ENCODE data around the gene C1GALT1.
"Not testable (repeated sequence)": the region's sequence is repeated elsewhere in the genome, so short reads cannot be mapped to it uniquely, and the experiment has no call there.

The C1GALT1 gene

DNA sequence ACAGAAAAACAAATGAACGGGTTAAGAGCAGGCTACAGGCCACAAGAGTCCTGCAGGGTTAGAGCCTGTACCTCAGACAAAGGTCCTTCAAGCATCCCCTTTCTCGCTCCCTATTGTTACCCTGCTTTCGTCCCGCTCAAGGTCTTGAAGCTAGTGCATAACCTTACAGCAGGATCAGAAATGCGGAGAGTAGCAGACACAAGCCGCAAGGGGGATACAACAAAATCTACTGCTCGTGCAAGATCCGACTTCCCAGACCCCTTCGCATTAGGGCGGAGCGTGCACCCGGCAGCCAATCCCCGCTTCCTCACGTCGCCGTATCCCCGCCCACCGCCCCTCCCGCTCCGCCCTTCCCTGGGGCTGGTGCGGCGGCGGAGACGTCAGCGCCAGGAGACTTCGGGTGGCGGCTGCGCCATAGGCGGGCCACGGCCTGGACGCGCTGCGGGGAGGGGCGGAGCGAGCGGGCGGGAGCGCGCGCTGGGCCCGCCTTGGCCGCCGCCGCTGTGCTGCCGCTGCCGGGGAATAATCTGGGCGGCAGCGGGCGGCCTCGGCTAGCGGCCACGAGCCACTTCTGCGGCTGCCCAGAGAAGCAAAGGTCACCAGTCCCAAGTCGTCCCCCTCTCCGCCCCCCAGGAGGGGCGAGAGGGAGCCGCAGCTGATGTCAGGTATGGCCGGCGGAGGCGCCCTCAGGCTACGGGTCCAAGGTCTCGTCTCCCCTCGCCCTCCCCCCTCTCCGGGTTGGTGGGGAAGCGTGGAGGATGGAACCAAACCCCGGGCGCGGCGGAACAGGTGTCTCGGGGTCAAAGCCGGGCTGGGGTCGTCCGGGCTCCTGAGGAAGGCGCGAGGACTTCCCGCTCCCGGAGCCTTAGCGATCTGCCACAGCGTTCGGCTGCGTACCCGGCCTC lies at the start of gene C1GALT1:
TSS of gene C1GALT1 (plus strand) at position 389 of the 905 bp plus-strand sequence. CDS start 51,776 bp downstream, outside the sequence.
- DNase-seq = peak; percentile 97

- no peak for DNase-seq
Measured at GRCh38 chr7:7134046-7134445, 48.3 kb upstream of the C1GALT1 start.

- DNase-seq = no peak
Measured at GRCh38 chr7:7135074-7135473, 47.3 kb upstream of the C1GALT1 start.

DNA sequence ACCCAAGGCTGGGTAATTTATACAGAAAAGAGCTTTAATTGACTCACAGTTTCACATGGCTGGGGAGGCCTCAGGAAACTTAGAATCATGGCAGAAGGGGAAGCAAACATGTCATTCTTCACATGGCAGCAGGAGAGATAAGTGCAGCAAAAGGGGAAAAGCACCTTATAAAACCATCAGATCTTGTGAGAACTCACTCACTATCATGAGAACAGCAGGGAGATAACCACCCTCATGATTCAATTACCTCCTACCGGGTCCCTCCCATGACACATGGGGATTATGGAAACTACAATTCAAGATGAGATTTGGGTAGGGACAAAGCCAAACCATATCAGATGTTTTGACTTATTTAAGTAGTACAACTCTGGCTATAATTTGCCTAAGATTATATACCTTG lies 46.4 kb upstream of the C1GALT1 start:
- DNase-seq = not testable (repeated sequence)

GRCh38 chr7:7136466-7137381 lies 45.6 kb upstream of the C1GALT1 start:
- no peak for DNase-seq

- no peak for DNase-seq
Measured at GRCh38 chr7:7138897-7139296, 43.4 kb upstream of the C1GALT1 start.

DNA sequence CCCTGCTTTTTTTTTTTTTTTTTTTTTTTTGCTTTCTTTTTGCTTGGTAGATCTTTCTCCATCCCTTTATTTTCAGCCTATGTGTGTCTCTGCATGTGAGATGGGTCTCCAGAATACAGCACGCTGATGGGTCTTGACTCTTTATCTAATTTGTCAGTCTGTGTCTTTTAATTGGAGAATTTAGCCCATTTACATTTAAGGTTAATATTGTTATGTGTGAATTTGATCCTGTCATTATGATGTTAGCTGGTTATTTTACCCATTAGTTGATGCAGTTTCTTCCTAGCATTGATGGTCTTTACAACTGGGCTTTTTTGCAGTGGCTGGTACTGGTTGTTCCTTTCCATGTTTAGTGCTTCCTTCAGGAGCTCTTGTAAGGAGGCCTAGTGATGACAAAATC lies 38.9 kb upstream of the C1GALT1 start:
- DNase-seq = not testable (repeated sequence)

DNA sequence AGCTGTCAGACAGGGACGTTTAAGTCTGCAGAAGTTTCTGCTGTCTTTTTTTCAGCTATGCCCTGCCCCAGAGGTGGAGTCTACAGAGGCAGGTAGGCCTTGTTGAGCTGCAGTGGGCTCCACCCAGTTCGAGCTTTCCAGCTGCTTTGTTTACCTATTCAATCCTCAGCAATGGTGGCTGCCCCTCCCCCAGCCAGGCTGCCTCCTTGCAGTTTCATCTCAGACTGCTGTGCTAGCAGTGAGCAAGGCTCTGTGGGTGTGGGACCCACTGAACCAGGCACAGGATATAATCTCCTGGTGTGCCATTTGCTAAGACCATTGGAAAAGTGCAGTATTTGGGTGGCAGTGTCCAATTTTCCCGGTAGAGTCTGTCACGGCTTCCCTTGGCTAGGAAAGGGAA lies 37.2 kb upstream of the C1GALT1 start:
- not testable (repeated sequence) for DNase-seq

DNA sequence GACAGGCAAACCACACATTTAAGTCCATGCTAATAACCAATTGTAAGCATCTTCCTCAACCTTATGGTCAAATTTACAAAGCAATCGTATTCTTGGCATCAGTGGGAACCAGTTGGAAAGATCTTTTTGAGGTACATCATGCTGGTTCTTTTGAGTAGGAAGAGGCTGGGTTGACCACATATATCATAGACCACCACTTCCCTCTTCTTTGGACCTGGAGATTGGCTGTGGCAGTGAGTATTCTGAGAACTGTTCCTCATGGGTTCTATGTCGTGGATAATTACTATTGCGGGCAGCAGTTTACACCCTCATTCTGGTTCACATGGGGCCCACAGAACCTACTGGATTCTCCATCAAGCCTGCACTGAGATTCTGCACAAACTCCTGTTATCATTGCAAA lies 35.5 kb upstream of the C1GALT1 start:
- DNase-seq = no peak

DNA sequence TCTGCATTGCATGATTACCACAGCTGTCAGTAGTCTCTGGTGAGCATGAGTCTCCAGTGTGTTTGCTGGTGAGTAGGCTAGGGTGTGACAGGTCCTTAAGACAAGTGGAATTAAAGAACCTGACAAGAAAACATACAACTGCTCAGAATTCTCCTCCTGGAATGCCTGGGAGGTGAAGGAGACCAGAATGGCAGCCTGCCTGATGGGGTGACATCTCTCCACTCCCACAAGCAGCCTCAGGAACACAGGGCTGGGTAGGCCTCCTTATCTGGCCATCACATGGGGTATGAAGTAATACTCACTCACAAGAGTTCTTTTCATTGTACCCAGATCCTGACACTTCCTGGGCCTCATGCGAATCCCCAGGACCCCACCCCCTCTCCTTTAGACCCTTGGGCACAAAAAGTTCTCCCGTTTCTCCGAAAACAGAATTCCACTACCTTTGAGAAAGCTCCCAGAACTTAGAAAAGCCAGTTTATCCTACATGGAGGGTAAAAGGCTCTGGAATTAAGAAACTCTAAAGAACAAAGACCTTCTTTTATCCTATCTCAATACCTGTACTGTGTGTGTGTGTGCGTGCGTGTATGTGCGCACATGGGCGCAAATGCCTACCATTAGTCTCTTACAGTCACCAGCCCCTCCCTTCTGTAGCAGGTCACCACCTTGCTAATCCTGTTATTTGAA lies 33.4 kb upstream of the C1GALT1 start:
- no peak for DNase-seq

GRCh38 chr7:7151285-7151684 lies 31.1 kb upstream of the C1GALT1 start:
- no peak for DNase-seq

- DNase-seq = no peak
Measured at GRCh38 chr7:7151865-7152264, 30.5 kb upstream of the C1GALT1 start.

- DNase-seq = no peak
Measured at GRCh38 chr7:7152315-7152714, 30.0 kb upstream of the C1GALT1 start.

DNA sequence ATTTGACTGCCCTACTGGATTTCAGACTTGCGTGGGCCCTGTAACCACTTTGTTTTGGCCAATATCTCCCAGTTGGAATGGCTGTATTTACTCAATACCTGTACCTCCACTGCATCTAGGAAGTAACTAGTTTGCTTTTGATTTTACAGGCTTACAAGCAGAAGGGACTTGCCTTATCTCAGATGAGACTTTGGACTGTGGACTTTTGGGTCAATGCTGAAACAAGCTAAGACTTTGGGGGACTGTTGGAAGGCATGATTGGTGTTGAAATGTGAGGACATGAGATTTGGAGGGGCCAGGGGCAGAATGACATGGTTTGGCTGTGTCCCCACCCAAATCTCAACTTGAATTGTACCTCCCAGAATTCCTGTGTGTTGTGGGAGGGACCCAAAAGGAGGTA lies 28.0 kb upstream of the C1GALT1 start:
- DNase-seq = not testable (repeated sequence)

- no peak for DNase-seq
Measured at GRCh38 chr7:7156663-7157062, 25.7 kb upstream of the C1GALT1 start.

- peak; percentile 60 for DNase-seq
Measured at GRCh38 chr7:7157177-7157886, 25.0 kb upstream of the C1GALT1 start.

GRCh38 chr7:7157887-7158271 lies 24.5 kb upstream of the C1GALT1 start:
- no peak for DNase-seq

GRCh38 chr7:7159063-7159658 lies 23.2 kb upstream of the C1GALT1 start:
- no peak for DNase-seq

- DNase-seq = no peak
Measured at GRCh38 chr7:7164591-7164990, 17.8 kb upstream of the C1GALT1 start.

GRCh38 chr7:7165372-7165771 lies 17.0 kb upstream of the C1GALT1 start:
- DNase-seq = no peak

DNA sequence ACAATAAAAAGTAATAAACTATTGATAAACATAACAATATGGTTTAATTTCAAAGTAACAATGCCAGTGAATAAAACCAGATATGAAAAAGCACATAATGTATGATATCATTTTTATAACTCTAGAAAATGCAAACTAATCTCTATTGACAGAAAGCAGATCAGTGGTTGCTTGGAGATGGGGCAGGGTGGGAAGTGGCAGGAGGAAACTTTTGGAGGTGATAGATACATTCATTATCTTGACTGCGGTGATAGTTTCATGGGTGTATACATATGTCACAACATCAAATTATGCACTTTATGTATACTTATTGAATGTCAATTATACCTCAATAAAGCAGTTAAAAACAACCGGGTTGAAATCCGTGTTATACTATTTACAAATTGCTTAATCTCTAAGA lies 16.0 kb upstream of the C1GALT1 start:
- DNase-seq = no peak

- DNase-seq = no peak
Measured at GRCh38 chr7:7169296-7169695, 13.0 kb upstream of the C1GALT1 start.
